KOPT-K1 (cell line): ENCODE measurements around the gene TTC1.
"Not testable (repeated sequence)": the region's sequence is repeated elsewhere in the genome, so short reads cannot be mapped to it uniquely, and the experiment has no call there.

Source experiments
- H3K27ac ChIP-seq: fragments of 200-600 bp; sonication (generic); 2 replicates; pipeline ENCODE4 v1.5.1; 2016; ENCODE audit warnings: antibody characterized with exemption, mild to moderate bottlenecking, low read depth, low read length; ENCODE audit not compliant: poor library complexity, severe bottlenecking
- H3K36me3 ChIP-seq: fragments of 200-600 bp; sonication (generic); 2 replicates; pipeline ENCODE4 v1.5.1; 2017; ENCODE audit warnings: antibody characterized with exemption, mild to moderate bottlenecking, low read length, moderate library complexity; ENCODE audit not compliant: insufficient read depth
- H3K9me3 ChIP-seq: fragments of 200-600 bp; sonication (generic); 2 replicates; pipeline ENCODE4 v1.5.1; 2017; ENCODE audit warnings: antibody characterized with exemption, low read length, mild to moderate bottlenecking; ENCODE audit not compliant: insufficient read depth, poor library complexity, severe bottlenecking

The TTC1 gene

DNA sequence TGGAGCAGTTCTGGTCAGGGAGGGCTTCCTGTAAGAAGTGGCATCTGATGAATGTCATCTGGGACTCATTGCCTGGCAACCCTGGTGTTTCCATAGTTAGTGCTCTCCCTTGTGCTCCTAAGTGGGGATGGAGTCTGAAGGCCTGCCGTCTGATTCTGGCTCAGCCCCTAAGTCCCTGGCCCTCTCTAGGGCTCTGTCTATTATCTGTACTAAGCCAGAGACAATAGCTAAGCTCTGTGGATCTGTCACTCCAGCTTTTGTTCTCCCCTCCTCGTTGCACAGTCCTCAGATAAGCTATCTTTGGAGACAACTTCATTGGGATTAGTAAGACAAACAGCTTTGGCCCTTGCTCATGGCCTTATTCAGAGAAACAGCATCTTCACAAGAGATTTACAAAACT, 30.6 kb upstream of the TTC1 start:
- Histone ChIP-seq H3K27ac (no peak overlapping the region), H3K9me3 (no peaks in the 10 kb centered on the region), H3K36me3 (no peaks in the 10 kb centered on the region)

DNA sequence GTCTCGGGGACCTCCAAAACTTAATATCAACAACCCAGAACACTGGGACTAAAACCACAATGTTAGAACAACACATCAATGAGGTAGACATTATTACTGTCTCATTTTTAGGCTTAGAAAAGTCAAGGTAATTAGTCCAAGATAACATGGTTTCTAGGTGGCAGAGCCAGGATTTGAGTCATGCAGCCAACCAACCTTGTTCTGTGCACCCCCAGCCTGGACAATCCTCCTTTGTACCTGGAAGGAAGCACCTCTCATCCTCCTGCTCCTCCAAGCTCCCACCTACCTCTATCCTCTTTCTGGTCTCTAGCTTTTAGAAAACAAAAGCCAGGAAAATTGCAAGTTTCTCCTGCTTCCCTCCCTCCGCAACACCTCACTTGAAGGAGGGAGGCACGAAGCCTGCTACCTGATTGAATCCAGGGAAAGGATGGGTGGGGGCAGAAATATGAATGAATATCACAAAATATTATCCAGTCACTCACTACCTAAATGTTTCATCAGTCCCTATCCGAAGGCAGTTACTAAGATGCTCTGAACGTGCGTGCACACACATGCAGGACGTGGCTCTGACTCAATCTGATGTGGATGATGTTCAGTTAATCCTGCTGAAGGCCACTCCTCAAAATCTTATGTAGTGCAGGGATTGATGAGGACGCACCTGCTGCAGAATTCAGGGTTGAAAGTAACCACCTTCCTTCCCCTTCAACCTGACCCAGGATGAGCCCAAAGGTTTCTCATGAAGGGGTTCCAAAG, 26.3 kb upstream of the TTC1 start:
- Histone ChIP-seq H3K27ac (no peak overlapping the region), H3K9me3 (no peaks in the 10 kb centered on the region), H3K36me3 (no peaks in the 10 kb centered on the region)

DNA sequence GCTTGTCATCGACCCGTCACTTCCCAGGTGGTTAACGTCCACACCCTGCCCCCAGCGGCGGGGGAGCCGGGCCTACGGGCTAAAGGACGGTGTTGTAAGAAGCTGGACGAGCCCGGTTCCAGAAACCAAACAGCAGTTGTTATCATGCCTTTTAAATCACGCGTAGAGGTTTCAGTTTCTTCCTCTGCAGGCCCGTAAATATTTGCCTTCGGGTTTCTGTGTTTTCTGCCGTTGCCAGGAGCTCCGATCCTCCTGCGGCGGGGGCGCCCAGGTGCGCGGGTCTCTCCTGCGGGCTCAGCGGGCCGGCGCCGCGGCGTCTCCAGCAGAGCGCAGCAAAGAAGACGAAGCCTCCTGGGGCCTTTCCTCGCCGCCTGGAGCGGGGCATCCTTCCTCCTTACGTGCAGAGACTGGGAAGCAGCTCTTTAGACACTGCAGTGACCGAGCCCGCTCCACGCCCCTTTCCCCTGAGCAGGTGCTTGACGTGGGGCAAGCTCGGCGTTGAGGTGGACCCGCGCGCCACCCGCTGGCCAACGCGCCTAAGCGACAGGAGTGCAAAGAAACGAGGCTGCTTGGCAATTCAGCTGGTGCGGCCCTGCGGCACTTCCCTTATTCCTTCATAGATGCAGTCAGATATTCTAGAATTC, 21.8 kb upstream of the TTC1 start:
- Histone ChIP-seq H3K9me3 (no peaks in the 10 kb centered on the region), H3K27ac (no peak overlapping the region), H3K36me3 (no peaks in the 10 kb centered on the region)

DNA sequence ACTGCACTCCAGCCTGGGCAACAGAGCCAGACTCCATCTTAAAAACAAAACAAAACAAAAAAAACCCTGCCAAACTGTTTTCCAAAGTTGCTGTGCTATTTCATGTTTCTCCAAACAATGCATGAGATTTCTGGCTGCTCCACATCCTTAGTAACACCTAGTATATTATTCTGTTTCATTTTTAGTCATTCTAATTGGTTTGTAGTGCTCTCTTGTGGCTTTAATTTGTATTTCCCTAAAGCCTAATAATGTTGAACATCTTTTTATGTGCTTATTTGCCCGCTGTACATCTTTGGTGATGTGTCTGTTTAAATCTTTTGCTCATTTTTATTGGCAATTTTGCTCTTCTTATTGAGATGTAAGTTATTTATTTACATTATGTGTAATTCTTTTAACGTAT, 18.4 kb upstream of the TTC1 start:
- no peak overlapping the region for H3K27ac ChIP-seq
- H3K36me3 ChIP-seq = no peaks in the 10 kb centered on the region
- peaks cover 14% of the 10 kb centered on the region for H3K9me3 ChIP-seq

DNA sequence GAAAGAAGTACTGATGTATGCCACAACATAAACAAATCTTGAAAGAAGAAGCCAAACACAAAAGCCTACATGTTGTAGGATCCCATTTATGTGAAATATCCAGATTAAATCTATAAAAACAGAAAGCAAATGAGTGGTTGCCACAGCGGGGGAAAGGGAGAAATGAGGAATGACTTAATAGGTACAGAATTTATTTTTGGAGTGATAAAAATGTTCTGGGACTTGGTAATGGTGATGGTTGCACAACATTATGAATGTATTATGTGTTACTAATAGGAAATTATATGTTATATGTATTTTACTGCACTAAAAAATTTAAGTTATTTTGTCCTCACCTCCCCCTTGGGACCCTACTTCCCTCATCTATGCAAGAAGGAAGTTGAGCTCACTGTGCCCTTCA, 16.4 kb upstream of the TTC1 start:
- no peaks in the 10 kb centered on the region for H3K36me3 ChIP-seq
- peaks cover 14% of the 10 kb centered on the region for H3K9me3 ChIP-seq
- no peak overlapping the region for H3K27ac ChIP-seq

DNA sequence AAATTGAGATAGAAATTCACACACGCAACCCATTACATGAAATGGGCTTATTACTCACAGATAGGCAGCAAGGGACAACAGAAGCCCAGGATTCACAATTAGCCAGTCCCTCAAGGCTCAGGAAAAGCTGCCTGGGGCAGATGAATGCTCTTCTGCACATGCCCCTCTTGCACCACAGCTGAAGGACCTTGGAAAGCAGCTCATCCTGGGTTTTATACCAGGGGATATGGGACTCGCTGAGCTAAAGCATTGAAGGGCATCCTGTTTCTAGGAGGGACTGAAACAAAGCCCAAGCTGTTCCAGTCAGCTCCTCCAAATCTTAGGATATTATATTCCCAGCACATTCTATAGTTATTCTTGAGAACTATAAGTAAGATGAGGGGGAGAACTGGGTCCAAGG, 15.7 kb upstream of the TTC1 start:
- H3K36me3 ChIP-seq = no peaks in the 10 kb centered on the region
- no peak overlapping the region for H3K27ac ChIP-seq
- peaks cover 14% of the 10 kb centered on the region for H3K9me3 ChIP-seq

DNA sequence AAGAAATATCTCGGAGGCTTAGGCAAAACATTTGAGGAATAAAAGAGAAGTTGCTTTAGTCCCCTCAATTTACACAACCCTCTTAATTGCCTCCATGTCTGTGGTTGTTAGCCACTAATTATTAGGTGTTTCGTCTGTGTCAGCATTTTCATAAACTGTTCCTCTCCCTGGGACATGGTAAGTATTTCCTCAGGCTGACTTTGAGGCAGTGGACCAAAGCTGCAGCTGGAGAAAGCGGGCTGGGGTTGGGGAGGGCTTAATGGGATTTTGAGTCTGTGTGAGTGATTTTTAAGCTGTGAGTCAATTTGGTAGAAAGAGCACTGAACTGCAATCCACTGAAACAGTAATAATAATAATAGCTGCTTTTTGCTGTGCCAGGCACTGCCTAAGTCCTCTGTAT, 13.0 kb upstream of the TTC1 start:
- Histone ChIP-seq H3K9me3 (peaks cover 14% of the 10 kb centered on the region), H3K36me3 (no peaks in the 10 kb centered on the region), H3K27ac (no peak overlapping the region)

DNA sequence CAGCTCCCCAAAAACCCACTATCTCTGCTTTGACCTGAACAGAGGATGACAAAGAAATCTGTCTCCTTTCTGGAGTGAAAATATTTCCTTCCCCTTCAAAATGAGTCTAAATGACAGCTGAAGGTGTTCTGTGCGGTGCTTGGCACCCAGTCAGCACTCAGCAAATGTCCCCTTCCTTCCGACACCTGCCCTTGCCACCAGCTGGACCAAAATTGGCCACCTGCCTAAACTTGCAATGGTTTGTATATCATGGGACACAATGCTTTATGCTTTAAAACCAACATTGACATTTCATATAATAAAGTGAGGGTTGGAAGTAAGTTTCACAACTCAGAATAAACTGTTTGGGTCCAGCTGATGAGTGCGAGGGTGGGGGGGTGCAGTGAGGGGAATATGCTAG, 7.5 kb upstream of the TTC1 start:
- Histone ChIP-seq H3K27ac (no peak overlapping the region), H3K9me3 (no peaks in the 10 kb centered on the region), H3K36me3 (no peaks in the 10 kb centered on the region)

DNA sequence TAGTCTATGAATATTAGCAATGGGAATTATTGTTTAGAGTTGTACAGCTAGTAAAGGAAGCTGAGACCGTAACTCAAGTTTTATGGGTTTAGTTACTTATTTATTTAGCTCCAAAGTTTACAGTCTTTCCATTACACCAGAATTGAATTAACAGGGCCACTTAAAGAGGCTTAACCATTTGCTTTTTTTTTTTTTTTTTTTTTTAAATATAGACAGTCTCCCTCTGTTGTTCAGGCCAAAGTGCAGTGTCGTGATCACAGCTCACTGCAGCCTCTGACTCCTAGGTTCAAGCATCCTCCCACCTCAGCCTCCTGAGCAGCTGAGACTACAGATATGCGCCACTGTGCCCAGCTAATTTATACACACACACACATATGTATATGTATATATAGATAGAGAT, 1.4 kb upstream of the TTC1 start:
- H3K9me3 ChIP-seq = no peaks in the 10 kb centered on the region
- H3K36me3 ChIP-seq = peaks cover 19% of the 10 kb centered on the region
- no peak overlapping the region for H3K27ac ChIP-seq

DNA sequence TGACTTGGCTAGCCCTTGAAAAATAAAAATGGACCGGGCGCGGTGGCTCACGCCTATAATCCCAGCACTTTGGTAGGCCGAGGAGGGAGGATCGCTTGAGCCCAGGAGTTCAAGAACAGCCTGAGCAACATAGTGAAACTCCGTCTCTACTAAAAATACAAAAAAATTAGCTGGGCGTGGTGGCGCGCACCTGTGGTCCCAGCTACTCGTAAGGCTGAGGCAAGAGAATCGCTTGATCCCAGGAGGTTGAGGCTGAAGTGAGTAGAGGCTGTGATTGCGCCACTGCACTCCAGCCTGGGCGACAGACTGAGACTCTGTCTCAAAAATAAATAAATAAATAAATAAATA, 436 bp upstream of the TTC1 start:
- not testable (repeated sequence) for H3K27ac ChIP-seq, H3K9me3 ChIP-seq
- peaks cover 28% of the 10 kb centered on the region for H3K36me3 ChIP-seq

DNA sequence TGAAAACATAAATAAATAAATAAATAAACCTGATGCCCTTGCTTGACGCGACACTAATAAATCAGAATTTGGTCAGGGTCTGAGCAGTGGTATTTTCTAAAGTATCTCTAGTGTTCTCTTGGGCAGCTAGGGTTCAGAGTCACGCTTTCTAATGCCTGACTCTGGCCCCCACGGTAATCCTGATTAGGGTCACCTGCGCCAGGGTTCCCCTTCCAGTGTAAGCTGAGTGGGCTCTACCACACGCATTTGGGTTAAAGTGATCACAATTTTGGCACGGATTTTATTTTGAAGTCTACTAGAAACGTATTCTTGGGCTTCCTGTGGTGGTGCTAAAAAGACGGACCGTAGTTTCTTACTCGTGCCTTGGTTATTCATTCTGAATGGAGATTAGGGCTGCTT, 651 bp downstream of the TTC1 start:
- peak overlapping the region; percentile 70 for H3K27ac ChIP-seq
- H3K9me3 ChIP-seq = no peaks in the 10 kb centered on the region
- H3K36me3 ChIP-seq = peaks cover 33% of the 10 kb centered on the region

DNA sequence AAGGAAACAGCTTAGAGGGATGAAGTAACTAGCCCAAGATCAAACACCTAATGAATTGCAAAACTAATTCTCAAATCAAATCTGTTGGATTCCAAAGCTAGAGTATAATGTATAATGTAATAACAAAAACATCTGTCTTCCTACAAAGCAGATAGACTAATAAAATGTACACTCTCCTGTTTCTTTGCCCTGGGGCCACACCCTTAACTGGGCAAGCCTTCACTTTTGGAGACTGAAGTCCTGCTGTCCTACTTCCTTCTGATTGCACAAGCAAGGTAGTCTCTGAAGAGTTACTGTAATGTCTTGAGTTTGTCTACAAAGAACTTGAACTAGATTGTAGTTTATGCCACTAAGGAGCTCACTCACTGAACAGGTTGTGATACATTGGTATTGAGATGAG, 2.5 kb downstream of the TTC1 start:
- Histone ChIP-seq H3K9me3 (no peaks in the 10 kb centered on the region), H3K27ac (no peak overlapping the region), H3K36me3 (peaks cover 47% of the 10 kb centered on the region)

DNA sequence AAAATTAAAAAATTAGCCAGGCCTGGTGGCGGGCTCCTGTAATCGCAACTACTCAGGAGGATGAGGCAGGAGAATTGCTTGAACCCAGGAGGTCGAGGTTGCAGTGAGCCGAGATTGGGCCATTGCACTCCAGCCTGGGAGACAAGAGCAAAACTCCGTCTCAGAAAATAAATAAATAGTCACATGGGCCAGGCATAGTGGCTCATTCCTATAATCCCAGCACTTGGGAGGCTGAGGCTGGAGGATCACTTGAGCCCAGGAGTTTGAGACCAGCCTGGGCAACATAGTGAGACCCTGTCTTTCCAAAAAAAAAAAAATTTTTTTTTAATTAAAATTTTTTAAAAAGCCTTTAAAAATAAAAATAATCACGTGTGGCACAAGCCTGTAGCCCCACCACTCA, 5.3 kb downstream of the TTC1 start:
- peaks cover 72% of the 10 kb centered on the region for H3K36me3 ChIP-seq
- H3K27ac ChIP-seq, H3K9me3 ChIP-seq: not testable (repeated sequence)

DNA sequence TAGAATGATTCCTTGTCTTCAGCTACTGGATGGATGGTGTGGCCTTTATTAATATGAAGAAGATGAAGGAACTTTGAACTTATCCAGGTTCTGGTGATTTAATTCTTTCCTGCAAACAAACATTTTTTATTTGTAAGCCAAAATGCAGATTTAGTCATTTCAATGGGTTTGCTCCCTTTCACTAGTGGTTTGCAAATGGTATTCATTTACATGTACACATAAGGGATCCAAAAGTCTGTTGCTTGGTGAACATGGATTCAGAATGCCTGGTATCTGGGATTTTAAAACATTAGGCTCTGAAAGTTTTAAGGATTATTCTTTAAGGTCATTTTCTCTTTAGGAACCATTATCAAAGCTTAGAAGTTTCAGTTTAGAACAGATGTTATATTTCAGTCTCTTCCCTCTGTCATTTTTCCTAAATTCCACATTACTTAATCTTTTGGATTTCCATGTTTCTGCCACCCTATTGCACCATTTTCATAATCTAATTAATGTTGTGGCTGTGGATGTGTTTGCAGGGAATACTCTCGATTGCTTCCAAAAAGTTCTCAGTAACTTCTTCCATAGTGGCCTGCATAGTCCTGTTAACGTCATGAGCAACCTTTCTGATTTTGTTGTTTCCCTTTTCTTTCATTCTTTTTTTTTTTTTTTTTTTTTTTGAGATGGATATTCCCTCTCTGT, 10.1 kb downstream of the TTC1 start:
- H3K27ac ChIP-seq = no peak overlapping the region
- H3K9me3 ChIP-seq = no peaks in the 10 kb centered on the region
- peaks cover 62% of the 10 kb centered on the region for H3K36me3 ChIP-seq

DNA sequence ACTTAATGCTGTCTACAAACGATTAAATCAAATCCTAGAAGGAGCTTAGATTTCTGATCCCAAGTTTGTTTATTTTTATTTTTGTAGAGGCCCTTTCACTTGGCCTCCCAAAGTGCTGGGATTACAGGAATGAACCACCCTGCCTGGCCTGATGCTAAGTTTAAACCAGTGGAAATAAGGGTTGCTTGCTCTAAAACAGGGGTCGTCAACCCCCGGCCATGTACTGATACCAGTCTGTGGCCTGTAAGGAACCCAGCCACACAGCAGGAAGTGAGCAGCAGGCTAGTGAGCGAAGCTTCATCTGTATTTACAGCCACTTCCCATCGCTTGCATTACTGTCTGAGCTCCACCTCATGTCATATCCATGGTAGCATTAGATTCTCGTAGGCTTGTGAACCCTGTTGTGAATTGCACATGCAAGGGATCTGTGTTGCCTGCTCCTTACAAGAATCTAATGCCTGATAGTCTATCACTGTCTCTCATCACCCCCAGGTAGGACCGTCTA, 11.4 kb downstream of the TTC1 start:
- no peak overlapping the region for H3K27ac ChIP-seq
- peaks cover 65% of the 10 kb centered on the region for H3K36me3 ChIP-seq
- no peaks in the 10 kb centered on the region for H3K9me3 ChIP-seq
